ENCODE measurements around the gene BDH2.

Gene BDH2

DNA sequence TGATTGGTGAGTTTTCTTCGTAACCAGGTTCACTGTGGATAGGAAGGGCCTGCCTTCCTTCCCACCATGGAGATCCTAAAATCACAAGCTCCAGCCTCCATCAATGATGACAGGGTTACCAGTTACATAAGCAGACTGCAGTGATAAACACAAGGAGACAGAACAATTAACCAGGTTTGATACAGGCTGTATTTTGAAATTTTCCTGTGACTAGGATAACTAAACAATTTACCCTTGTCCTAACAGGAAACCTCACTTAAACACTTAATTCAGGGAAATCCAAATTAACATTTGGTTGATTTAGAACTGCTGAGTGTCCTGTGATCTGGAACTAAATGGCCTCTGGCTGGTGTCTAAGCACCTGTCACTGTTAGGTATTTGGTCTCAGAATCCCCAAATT, 20.0 kb downstream of the BDH2 start:
- no peak for DNase-seq

- DNase-seq: no peak
These were observed 22.8 kb downstream of the BDH2 start, which contains the start of gene SLC9B2 for GRCh38 chr4:103076747-103077347. SLC9B2 (minus strand) TSS chr4:103076761; CDS start chr4:103067550, 9,211 bp downstream.

- DNase-seq: peak; percentile 56
These were observed 23.5 kb downstream of the BDH2 start for GRCh38 chr4:103075894-103076746.

- no peak for DNase-seq
These were observed 24.2 kb downstream of the BDH2 start for GRCh38 chr4:103075435-103075893.

GRCh38 chr4:103074744-103075434, 24.7 kb downstream of the BDH2 start:
- DNase-seq: no peak

GRCh38 chr4:103073792-103074438, 25.7 kb downstream of the BDH2 start:
- no peak for DNase-seq

GRCh38 chr4:103067841-103068547, 31.6 kb downstream of the BDH2 start:
- no peak for DNase-seq

DNA sequence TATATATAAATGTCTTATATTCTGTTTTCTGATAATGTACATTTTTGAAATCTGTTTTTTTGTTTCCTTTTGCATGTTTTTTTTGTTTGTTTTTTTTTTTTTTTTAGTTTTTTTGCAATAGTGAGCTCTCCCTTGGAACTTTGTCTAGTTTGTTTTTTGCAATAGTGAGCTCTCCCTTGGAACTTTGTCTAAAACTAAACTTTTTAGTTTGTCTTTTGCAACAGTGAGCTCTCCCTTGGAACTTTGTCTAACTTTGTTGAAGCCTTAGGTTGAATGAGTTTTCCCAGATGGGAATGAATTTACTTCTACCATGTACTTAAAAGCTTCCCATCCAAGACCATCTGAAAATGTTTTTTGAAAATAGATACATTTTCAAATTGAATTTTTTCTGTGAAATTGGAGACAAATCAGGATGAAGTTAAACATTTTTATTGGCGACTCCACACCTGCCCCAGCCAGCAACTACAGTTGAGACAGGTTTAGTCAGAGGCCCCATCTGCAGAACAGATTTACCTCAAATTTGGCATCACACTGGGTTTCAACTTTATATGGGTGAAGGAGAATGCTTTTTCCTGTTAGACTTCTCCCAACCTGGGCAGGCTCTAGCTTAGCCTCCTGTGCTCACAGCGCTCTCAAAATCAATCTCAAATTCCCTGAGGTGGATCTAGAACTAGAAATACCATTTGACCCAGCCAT, 39.0 kb downstream of the BDH2 start:
- DNase-seq: no peak

DNA sequence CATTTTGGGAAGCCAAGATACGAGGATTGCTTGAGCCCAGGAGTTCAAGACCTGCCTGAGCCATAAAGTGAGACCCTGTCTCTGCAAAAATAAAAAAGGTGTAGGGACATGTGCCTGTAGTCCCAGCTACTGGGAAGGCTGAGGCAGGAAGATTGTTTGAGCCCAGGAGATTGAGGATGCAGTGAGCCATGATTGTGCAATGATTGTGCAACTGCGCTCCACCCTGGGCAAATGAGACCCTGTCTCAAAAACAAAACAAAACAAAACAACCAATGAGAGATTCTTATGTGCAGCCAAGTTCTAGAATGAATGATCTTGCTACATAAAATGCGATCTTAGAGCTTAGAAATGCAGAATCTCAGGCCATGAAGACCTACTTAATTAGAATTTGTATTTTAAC, 45.6 kb downstream of the BDH2 start:
- DNase-seq: no peak

DNA sequence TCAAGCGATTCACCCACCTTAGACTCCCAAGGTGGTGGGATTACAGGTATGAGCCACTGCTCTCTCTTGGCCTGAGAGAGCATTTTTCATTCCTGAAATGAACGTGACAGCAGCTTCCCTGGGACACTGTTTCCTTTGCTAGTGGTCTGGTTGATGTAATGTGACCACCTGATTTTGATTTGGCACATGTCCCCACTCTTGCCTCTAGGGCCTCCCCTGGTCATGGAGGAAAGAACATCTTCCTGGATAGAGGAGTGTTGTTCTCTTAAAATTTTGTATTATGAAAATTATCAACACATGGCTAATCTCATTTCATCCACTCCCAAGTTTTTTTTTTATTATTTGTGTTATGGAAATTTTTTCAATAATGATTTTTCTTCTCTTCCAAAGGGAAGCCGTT, 46.9 kb downstream of the BDH2 start:
- no peak for DNase-seq

- no peak for DNase-seq
These were observed 47.5 kb downstream of the BDH2 start for GRCh38 chr4:103052145-103052544.

- no peak for DNase-seq
These were observed 48.7 kb downstream of the BDH2 start for GRCh38 chr4:103050736-103051436.

DNA sequence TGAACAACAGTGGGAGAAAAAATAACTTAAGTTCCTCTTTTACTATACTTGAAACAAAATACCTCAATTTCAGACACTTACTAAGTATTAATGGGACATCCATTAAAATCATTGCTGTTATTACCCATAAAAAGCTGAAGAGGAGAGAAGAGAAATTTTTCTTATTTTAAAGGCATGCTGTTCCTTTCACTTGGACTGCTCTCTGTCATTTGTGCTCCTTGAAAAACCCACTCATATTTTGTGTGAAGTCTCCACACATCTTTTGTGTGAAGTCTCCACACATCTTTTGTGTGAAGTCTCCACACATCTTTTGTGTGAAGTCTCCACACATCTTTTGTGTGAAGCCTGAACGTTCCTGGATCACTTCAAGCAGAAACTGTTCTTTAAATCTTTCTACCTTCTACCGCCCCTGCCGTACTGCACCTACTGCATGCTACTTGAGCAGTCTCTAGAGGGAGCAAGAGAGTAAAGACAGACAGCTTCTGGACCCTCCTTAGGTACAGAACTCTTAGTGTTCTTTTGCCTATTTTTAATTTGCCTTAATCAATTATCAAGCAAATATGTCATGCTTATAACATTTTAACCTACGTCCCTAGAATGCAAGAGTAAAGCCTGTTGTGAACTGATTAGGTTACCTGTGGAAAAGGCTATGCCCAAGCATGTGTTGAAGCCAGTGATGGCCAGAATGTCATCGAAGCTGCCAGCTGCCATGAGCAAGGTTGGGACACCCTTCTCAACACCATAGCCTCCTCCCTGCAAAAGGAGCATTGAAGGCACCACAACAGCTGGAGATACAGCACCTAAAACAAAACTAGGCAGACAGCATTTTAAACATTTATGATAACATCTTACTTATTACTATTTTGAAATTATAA, 53.0 kb downstream of the BDH2 start:
- peak; percentile 23 for DNase-seq

DNA sequence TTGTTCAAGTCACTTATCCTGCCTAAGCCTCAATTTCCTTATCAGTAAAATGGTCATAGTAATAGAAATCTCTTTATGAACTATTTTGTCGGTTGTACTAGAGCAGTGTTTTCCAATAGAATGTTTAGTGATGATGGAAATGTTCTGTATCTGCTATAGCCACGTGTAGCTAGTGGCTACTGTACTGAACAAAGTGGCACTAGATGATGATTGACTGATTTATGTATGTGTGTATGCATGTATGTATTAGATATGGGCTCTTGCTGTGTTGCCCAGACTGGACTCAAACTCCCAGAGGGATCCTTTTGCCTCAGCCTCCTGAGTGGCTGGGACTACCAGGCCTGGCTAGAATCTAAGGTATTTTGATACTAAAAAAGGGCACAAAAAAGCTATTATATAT, 55.5 kb downstream of the BDH2 start:
- DNase-seq: no peak

GRCh38 chr4:103036169-103036568, 63.5 kb downstream of the BDH2 start:
- DNase-seq: no peak

GRCh38 chr4:103032574-103032973, 67.1 kb downstream of the BDH2 start:
- DNase-seq: no peak

GRCh38 chr4:103030791-103031190, 68.8 kb downstream of the BDH2 start:
- DNase-seq: no peak

GRCh38 chr4:103029300-103029699, 70.3 kb downstream of the BDH2 start:
- no peak for DNase-seq
